H9 (cell line): ENCODE data around the gene FAM240A. TPM values are rescaled to one million over a fixed set of nuclear protein-coding genes. Genes with fewer than 3 reads are reported as not detected.

Source experiments
- DNase-seq: peaks from one replicate; pipeline ENCODE4 v3.0.0-alpha.2; 2017
- H2AFZ ChIP-seq: one replicate; pipeline ENCODE4 v1.6.1; 2013; ENCODE audit warnings: mild to moderate bottlenecking, low read length, control low read depth, moderate library complexity
- H2AK5ac ChIP-seq: 2 replicates; pipeline ENCODE4 v1.6.1; 2013; ENCODE audit warnings: low read length, control low read depth, mixed read lengths; ENCODE audit not compliant: insufficient read length
- H2BK120ac ChIP-seq: one replicate; pipeline ENCODE4 v1.6.1; 2013; ENCODE audit warnings: low read depth, mild to moderate bottlenecking, low read length, control low read depth, inconsistent platforms; ENCODE audit not compliant: poor library complexity, severe bottlenecking
- H2BK12ac ChIP-seq: 2 replicates; pipeline ENCODE4 v1.6.1; 2013; ENCODE audit warnings: low read length, control low read depth, mixed read lengths, low read depth; ENCODE audit not compliant: insufficient read length
- H2BK15ac ChIP-seq: 2 replicates; pipeline ENCODE4 v1.6.1; 2013; ENCODE audit warnings: low read depth, low read length, control low read depth
- H2BK20ac ChIP-seq: one replicate; pipeline ENCODE4 v1.6.1; 2013; ENCODE audit warnings: low read depth, mild to moderate bottlenecking, low read length, control low read depth, inconsistent platforms; ENCODE audit not compliant: poor library complexity, severe bottlenecking
- H2BK5ac ChIP-seq: 2 replicates; pipeline ENCODE4 v1.6.1; 2013; ENCODE audit warnings: low read length, control low read depth, mixed read lengths; ENCODE audit not compliant: insufficient read length
- H3K14ac ChIP-seq: 2 replicates; pipeline ENCODE4 v1.6.1; 2013; ENCODE audit warnings: low read length, control low read depth; ENCODE audit not compliant: insufficient read depth
- H3K18ac ChIP-seq: 2 replicates; pipeline ENCODE4 v1.6.1; 2013; ENCODE audit warnings: low read depth, mild to moderate bottlenecking, mixed read lengths, low read length, control low read depth; ENCODE audit not compliant: insufficient read length
- H3K23ac ChIP-seq: 2 replicates; pipeline ENCODE4 v1.6.1; 2013; ENCODE audit warnings: low read length, control low read depth, mixed read lengths, low read depth; ENCODE audit not compliant: insufficient read length
- H3K23me2 ChIP-seq: 2 replicates; pipeline ENCODE4 v1.6.1; 2013; ENCODE audit warnings: low read depth, mild to moderate bottlenecking, mixed read lengths, low read length, control low read depth; ENCODE audit not compliant: insufficient read length, poor library complexity, severe bottlenecking
- H3K27ac ChIP-seq: 2 replicates; pipeline ENCODE4 v1.5.1; 2013; ENCODE audit warnings: low read length, control low read depth, mixed read lengths, low read depth; ENCODE audit not compliant: insufficient read length
- H3K27me3 ChIP-seq: 2 replicates; pipeline ENCODE4 v1.6.1; 2013; ENCODE audit warnings: low read length, control low read depth, inconsistent platforms; ENCODE audit not compliant: insufficient read depth
- H3K4ac ChIP-seq: 2 replicates; pipeline ENCODE4 v1.6.1; 2013; ENCODE audit warnings: low read depth, mild to moderate bottlenecking, control low read depth, inconsistent platforms, low read length, moderate library complexity
- H3K4me1 ChIP-seq: 2 replicates; pipeline ENCODE4 v1.6.1; 2013; ENCODE audit warnings: low read length, control low read depth, inconsistent platforms; ENCODE audit not compliant: insufficient read depth
- H3K4me2 ChIP-seq: 2 replicates; pipeline ENCODE4 v1.6.1; 2013; ENCODE audit warnings: low read length, control low read depth, mixed read lengths; ENCODE audit not compliant: insufficient read length, insufficient read depth
- H3K56ac ChIP-seq: 2 replicates; pipeline ENCODE4 v1.6.1; 2013; ENCODE audit warnings: low read depth, mild to moderate bottlenecking, mixed read lengths, low read length, control low read depth; ENCODE audit not compliant: insufficient read length
- H3K79me1 ChIP-seq: 2 replicates; pipeline ENCODE4 v1.6.1; 2013; ENCODE audit warnings: low read depth, mild to moderate bottlenecking, moderate library complexity, low read length, control low read depth, inconsistent platforms; ENCODE audit not compliant: insufficient read depth, poor library complexity, severe bottlenecking
- H3K79me2 ChIP-seq: 2 replicates; pipeline ENCODE4 v1.6.1; 2013; ENCODE audit warnings: low read length, control low read depth, inconsistent platforms; ENCODE audit not compliant: insufficient read depth
- H3K9ac ChIP-seq: 2 replicates; pipeline ENCODE4 v1.6.1; 2013; ENCODE audit warnings: low read length, control low read depth, mixed read lengths; ENCODE audit not compliant: insufficient read length; ENCODE audit errors: extremely low read depth
- H3K9me3 ChIP-seq: one replicate; pipeline ENCODE4 v1.6.1; 2013; ENCODE audit warnings: low read depth, low read length, inconsistent platforms; ENCODE audit not compliant: control insufficient read depth
- H3T11ph ChIP-seq: one replicate; pipeline ENCODE4 v1.6.1; 2013; ENCODE audit warnings: mild to moderate bottlenecking, low read length, control low read depth, inconsistent platforms
- H4K20me1 ChIP-seq: one replicate; pipeline ENCODE4 v1.6.1; 2013; ENCODE audit not compliant: control insufficient read depth, insufficient read length, insufficient read depth
- H4K5ac ChIP-seq: 2 replicates; pipeline ENCODE4 v1.6.1; 2013; ENCODE audit warnings: low read depth, mild to moderate bottlenecking, mixed read lengths, low read length, control low read depth; ENCODE audit not compliant: insufficient read length
- H4K8ac ChIP-seq: replicated peaks from 2 replicates; pipeline ENCODE4 v1.6.1; 2013; ENCODE audit warnings: low read length, control low read depth, mixed read lengths, low read depth; ENCODE audit not compliant: insufficient read length
- H4K91ac ChIP-seq: 2 replicates; pipeline ENCODE4 v1.6.1; 2013; ENCODE audit warnings: low read depth, mild to moderate bottlenecking, moderate library complexity, mixed read lengths, low read length, control low read depth; ENCODE audit not compliant: insufficient read length
- H3K27ac Mint-ChIP-seq, 3 experiments: 2 replicates in 2 of 3; 3 replicates in 1 of 3; pipeline ENCODE4 v1.8.0; 2020 to 2021; ENCODE audit warnings: mixed read lengths in 3 of 3, mild to moderate bottlenecking in 1 of 3, moderate library complexity in 1 of 3
- H3K27me3 Mint-ChIP-seq: 2 replicates; pipeline ENCODE4 v1.8.0; 2021; ENCODE audit warnings: low read depth, mild to moderate bottlenecking, moderate library complexity, mixed read lengths
- H3K36me3 Mint-ChIP-seq, 3 experiments: 2 replicates in 2 of 3; 3 replicates in 1 of 3; pipeline ENCODE4 v1.8.0; 2020 to 2021; ENCODE audit warnings: low read depth in 3 of 3, mixed read lengths in 3 of 3; ENCODE audit not compliant: insufficient read depth in 1 of 3
- H3K4me1 Mint-ChIP-seq, 2 experiments: 2 replicates each; pipeline ENCODE4 v1.8.0; 2020; ENCODE audit warnings: mixed read lengths in 2 of 2
- H3K4me3 Mint-ChIP-seq, 2 experiments: 2 replicates in 1 of 2; 3 replicates in 1 of 2; pipeline ENCODE4 v1.8.0; 2020 to 2021; ENCODE audit warnings: mild to moderate bottlenecking in 2 of 2, mixed read lengths in 2 of 2, moderate library complexity in 1 of 2
- H3K9me3 Mint-ChIP-seq, 2 experiments: 2 replicates in 1 of 2; 3 replicates in 1 of 2; pipeline ENCODE4 v1.8.0; 2020; ENCODE audit warnings: mild to moderate bottlenecking in 2 of 2, mixed read lengths in 2 of 2, moderate library complexity in 1 of 2
- WGBS: extraction: QIAGEN DNeasy Blood & Tissue Kit; methylation state at CpG from one replicate; pipeline ENCODE4 v1.1.7; 2013; ENCODE audit warnings: missing lambda C conversion rate, low lambda C conversion rate, mixed read lengths; ENCODE audit not compliant: insufficient read length; ENCODE audit errors: extremely low coverage; 5-methylcytosine and 5-hydroxymethylcytosine counted together
- total RNA-seq: library from RNA; stranded (reverse); gene quantifications from 2 replicates; pipeline ENCODE4 v1.2.1, GENCODE V29; 2021
- TF ChIP-seq, protein P1 (sequence below): fragments of 200-600 bp; sonication (generic); conservative IDR thresholded peaks from 3 replicates; pipeline ENCODE4 v1.8.0; 2021; ENCODE audit warnings: antibody characterized with exemption, mild to moderate bottlenecking

Gene FAM240A
- total RNA-seq, 1 experiment from 2014 or later: 0.11 TPM

DNA sequence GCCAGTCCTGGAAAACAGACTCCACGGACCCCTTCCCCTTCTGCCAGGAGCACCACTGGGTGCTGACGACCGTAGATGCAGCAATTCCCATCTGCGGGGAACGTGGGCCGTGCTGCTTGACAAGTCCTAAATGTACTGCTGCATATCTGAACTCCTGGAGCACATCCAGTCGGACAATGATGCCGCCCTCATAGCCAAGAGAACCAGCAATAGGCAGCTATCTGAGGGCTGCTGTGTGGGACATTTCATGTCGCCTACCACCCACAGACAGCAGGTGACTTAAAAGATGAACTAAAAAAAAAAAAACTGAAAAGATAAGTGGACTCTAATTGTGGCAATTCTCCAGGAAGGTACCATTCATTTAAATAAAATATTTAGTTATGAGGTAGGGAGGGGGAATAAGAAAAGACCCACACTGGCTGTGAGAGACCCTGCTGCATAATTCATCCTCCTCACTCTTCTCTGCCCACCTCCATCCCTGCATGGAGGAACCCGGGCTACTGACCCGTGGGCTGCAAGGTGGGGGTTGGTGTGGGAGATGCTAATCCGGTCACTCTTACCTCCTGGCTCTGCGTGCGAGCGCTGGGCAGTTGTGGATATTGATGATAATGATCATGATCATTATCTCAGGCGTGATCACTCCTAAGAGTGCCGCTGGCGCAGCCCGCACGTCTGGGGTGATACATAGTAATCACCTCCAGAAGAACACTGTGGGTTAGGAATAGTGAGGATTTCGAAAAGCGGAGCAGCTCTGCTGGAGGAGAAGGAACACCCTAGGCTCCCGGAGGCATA is 52.8 kb downstream of the FAM240A start:
- no peak overlapping the region for H3K4ac ChIP-seq
- no peak overlapping the region for H3K23ac ChIP-seq
- H3K4me3 Mint-ChIP-seq: no peak overlapping the region
- no peak overlapping the region for H3K9ac ChIP-seq
- H3K79me2 ChIP-seq: no peaks in the 10 kb centered on the region
- H2BK20ac ChIP-seq: no peak overlapping the region
- H3K27ac ChIP-seq: no peak overlapping the region
- no peak overlapping the region for H3K14ac ChIP-seq
- H2BK5ac ChIP-seq: no peak overlapping the region
- TF ChIP-seq, protein P1, sequence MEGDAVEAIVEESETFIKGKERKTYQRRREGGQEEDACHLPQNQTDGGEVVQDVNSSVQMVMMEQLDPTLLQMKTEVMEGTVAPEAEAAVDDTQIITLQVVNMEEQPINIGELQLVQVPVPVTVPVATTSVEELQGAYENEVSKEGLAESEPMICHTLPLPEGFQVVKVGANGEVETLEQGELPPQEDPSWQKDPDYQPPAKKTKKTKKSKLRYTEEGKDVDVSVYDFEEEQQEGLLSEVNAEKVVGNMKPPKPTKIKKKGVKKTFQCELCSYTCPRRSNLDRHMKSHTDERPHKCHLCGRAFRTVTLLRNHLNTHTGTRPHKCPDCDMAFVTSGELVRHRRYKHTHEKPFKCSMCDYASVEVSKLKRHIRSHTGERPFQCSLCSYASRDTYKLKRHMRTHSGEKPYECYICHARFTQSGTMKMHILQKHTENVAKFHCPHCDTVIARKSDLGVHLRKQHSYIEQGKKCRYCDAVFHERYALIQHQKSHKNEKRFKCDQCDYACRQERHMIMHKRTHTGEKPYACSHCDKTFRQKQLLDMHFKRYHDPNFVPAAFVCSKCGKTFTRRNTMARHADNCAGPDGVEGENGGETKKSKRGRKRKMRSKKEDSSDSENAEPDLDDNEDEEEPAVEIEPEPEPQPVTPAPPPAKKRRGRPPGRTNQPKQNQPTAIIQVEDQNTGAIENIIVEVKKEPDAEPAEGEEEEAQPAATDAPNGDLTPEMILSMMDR: no peak
- H2AFZ ChIP-seq: no peak overlapping the region
- no peaks in the 10 kb centered on the region for H3K27me3 ChIP-seq
- H3K36me3 Mint-ChIP-seq: no peaks in the 10 kb centered on the region
- no peaks in the 10 kb centered on the region for H3K79me1 ChIP-seq
- H3K56ac ChIP-seq: no peak overlapping the region
- no peaks in the 10 kb centered on the region for H3K9me3 Mint-ChIP-seq
- no peak overlapping the region for H2AK5ac ChIP-seq
- no peak overlapping the region for H2BK15ac ChIP-seq
- H3K4me2 ChIP-seq: no peak overlapping the region
- H3T11ph ChIP-seq: no peak overlapping the region
- no peak overlapping the region for H4K91ac ChIP-seq
- no CpG with 5 or more reads among the region's 23 CpGs for WGBS
- H3K27me3 Mint-ChIP-seq: peaks cover 6% of the 10 kb centered on the region
- no peak overlapping the region for H2BK120ac ChIP-seq
- H3K23me2 ChIP-seq: no peaks in the 10 kb centered on the region
- H3K4me1 ChIP-seq: peaks cover 8% of the 10 kb centered on the region; the same call in 1 of the 2 replicates
- H3K18ac ChIP-seq: no peak overlapping the region
- H2BK12ac ChIP-seq: no peak overlapping the region
- H3K27ac Mint-ChIP-seq: no peak overlapping the region
- DNase-seq: peak; percentile 21
- no peak overlapping the region for H4K8ac ChIP-seq
- no peaks in the 10 kb centered on the region for H3K9me3 ChIP-seq
- H4K5ac ChIP-seq: no peak overlapping the region
- peaks cover 39 to 40% of the 10 kb centered on the region in 2 experiments for H3K4me1 Mint-ChIP-seq
- H4K20me1 ChIP-seq: no peaks in the 10 kb centered on the region
